ENCODE measurements around the gene CDIPT.
A peak's percentile ranks its signal among the peaks of the same experiment; 100 is the strongest.
"Not testable (repeated sequence)": the region's sequence is repeated elsewhere in the genome, so short reads cannot be mapped to it uniquely, and the experiment has no call there.

The CDIPT gene

DNA sequence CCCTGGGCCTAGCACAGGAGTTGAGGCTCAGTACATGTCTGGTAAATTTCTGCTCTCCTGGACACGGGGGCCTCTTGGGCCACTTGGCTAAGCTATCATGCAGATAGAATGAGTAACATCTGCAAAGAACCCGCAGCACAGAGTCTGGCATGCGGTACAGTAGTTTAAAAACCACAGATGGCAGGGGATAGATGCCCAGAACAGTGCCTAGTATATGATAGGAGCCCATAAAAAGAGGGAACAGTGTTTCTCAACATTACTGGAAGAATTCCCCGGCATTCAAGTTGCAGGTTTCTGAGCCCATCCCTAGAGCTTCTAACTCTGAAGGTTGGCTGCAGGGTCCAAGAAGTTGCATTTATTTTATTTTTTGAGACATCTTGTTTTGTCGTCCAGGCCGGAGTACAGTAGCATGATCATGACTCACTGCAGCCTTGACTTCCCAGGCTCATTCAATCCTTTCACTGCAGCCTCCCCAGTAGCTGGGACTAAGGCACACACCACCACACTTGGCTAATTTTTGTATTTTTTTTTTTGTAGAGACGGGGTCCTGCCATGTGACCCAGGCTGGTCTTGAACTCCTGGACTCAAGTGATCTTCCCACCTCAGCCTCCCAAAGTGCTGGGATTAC, 5.8 kb downstream of the CDIPT start:
- no peak for DNase-seq

DNA sequence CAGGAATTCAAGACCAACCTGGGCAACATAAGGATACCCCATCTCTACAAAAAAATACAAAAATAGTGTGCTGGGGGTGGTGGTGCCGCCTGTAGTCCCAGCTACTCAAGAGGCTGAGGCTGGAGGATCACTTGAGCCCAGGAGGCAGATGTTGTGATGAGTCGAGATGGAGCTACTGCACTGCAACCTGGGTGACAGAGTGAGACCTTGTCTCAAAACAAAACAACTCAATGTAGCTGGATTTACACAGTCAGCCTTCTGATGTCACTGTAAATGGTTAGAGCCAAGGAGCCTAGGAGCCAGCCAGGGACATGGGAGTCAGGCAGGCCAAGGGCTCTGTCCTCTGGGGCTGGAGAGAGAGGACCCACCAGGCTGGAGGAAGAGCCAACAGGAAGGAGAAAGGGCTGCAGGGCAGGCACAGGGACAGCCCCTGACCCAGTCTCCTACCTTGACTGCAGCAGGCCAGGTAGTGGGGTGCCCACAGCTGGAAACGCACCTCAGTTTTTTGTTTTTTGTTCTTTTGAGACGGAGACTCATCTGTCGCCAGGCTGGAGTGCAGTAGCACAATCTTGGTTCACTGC, 8.4 kb downstream of the CDIPT start:
- no peak for DNase-seq

DNA sequence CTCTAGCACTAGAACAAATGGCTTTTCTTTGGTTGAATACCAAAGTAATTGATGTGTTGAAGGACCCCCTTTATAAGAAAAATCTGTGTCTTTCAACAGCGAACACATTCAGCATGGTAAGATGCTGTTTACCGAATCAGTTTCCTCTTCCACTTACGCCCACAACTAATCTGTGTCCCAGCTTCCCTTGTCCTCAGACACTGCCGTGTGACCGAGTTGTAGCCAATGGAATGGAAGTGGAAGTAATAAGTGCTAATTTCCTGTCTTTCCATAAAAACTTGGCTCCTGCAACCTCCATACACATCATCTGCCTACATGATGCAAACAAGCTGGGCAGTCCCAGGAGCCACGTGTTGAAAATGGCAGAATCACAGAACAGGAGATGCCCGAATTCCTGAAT, 10.4 kb downstream of the CDIPT start:
- no peak for DNase-seq

DNA sequence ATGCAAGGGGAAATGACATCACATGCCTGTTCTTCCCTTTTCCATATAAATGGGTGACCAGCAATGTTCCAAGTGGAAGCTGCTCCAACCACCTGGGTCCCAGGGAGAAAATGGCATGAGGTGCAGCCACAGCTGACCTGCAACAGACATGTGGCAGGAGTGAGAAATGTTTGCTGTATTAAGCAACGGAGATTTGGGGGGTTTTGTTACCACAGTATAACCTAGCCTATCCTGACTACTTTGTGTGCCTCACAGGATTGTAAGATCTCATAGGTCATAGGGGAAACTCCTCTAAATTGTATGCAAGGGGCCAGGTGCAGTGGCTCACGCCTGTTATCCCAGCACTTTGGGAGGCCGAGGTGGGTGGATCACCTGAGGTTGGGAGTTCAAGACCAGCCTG, 12.0 kb downstream of the CDIPT start:
- no peak for DNase-seq

DNA sequence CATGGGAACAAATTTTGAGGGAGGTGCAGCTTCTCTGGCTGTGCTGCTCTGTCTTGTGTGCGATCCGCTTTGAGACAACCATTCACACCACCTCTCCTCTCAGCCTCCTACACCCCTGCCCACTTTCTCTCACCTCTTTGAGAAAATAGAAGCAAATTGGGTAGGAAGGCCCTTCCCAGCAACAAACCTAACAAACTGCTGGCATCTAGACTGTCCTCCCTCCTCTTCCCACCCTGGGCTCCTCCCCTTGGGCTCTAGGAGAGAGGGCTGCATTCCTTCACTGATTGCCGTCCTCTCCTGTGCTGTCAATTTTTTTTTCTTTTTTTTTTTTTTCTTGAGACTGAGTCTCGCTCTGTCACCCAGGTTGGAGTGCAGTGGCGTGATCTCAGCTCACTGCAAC, 13.5 kb downstream of the CDIPT start:
- no peak for DNase-seq

DNA sequence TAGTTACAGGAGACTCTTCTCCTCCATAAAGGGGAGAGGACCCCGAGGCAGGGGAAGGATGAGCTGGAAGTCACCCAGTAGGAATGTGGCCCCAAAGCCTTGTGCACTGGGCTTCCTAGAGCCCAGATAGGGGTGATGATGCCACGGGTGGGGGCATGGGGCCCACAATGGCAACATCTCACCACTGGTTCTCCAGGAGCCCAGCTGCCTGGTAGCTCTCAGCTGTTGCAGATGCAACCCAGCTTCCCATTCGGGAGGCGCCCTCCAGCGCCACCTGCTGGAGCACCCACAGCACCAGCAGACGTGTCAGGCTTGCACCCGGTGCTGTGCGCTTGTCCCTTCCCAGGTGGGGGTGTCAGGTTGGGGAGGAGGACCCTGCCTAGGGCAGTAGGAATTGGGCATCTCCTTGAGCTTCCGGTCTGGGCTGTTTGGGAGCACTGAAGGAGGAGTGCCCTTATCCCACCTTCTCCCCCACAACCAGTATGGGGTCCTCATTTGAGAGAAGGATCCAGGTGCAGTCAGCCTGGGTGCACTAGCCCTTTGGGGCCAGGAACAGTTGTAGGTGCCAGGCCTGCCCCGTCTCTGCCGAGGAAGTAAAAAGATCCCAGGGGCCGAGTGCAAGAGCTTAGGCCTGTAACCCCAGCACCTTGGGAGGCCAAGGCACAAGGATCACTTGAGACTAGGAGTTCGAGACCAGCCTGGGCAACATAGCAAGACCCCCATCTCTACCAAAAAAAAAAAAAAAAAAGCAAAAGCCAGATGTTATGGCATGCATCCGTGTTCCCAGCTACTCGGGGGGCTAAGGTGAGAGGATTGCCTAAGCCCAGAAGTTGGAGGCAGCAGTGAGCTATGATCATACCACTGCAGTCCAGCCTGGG, 14.4 kb downstream of the CDIPT start:
- DNase-seq = peak; percentile 53 to 59

DNA sequence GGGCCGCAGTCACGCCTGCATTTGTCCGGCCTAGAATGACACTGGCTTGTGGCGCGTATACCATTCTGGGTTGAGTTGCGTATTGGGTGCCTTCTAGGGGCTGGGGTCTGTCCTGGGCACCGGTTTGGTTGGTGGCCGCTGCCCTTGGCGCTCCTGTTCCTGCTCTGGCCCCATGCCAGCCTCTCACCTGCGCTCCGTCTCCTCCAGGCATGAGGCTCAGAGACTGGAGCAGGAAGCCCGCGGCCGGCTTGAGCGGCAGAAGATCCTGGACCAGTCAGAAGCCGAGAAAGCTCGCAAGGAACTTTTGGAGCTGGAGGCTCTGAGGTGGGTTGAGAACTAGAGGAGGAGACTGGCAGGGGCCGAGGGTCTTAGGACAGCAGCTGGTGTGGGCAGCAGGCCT, 17.4 kb downstream of the CDIPT start:
- DNase-seq = no peak

DNA sequence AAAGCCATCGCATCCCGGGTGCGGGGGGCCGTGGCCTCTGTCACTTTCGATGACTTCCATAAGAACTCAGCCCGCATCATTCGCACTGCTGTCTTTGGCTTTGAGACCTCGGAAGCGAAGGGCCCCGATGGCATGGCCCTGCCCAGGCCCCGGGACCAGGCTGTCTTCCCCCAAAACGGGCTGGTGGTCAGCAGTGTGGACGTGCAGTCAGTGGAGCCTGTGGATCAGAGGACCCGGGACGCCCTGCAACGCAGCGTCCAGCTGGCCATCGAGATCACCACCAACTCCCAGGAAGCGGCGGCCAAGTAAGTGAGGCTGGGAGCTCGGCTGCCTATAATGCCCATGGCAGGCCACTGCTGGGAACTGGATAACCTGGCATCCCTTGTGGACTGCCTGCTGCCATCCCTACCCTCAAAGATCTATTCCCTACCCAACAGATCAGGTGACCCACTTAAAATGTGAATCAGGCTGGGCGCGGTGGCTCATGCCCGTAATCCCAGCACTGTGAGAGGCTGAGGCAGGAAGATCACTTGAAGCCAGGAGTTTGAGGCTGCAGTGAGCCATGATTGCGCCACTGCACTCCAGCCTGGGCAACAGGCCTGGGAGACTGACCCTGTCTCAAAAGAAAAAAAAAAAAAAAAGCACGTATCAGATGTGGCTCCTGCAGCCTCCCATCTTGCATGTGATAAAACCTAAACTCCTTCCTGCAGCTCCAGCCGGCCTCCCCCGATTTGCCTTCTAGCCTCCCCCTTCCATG, 18.3 kb downstream of the CDIPT start:
- DNase-seq = no peak

DNA sequence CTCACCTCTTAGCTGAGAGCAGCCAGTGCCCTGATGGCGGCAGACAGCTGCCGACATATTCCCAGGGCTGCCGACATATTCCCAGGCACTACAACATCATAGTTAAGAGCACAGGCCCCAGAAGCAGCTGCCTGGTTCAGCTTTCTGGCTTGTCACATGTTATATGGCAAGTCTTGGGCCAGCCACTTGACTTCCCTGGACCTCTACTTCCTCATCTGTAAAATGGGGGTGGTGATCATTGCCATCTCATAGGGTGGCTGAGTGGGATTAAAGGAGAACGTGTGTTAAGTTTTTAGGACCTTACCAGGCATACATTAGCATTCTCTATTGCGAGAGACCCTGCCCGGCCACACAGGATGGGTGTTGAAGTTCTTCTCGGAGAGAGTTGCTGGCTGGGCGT, 19.1 kb downstream of the CDIPT start:
- no peak for DNase-seq

DNA sequence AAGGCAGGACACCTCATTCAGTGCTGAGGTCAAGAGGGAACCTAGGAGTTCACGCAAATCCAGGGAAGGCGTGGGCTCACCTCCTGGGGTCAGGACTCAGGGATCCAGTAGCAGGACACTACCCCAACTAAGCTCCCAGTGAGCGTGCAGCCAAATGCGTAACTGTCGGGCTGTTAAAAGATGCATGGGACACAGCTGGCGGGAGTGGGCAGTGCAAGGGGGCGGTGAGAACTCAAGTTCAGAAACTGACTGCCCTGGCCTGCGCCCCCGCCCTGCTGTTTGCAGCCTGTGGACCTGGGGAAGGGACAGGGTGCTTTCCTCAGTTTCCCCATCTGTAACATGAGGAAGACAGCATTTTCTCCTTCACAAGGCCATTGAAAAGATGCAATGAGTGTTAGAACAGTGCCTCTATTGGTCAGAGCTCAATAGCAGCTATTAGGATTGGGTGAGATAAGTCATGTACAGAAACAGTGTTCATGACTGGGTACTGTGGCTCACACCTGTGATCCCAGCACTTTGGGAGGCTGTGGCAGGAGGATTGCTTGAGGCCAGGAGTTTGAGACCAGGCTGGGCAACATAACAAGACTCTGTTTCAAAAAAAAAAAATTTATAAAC, 20.2 kb downstream of the CDIPT start:
- peak; percentile 4 to 9 for DNase-seq

DNA sequence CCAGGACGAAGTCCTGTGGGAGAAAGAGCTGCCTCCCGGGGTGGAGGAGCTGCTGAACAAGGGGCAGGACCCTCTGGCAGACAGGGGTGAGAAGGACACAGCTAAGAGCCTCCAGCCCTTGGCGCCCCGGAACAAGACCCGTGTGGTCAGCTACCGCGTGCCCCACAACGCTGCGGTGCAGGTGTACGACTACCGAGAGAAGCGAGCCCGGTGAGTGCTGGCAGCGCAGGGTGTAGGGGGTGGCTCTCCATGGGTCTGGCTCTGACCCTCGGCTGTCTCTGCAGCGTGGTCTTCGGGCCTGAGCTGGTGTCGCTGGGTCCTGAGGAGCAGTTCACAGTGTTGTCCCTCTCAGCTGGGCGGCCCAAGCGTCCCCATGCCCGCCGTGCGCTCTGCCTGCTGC, 21.4 kb downstream of the CDIPT start:
- DNase-seq = no peak

DNA sequence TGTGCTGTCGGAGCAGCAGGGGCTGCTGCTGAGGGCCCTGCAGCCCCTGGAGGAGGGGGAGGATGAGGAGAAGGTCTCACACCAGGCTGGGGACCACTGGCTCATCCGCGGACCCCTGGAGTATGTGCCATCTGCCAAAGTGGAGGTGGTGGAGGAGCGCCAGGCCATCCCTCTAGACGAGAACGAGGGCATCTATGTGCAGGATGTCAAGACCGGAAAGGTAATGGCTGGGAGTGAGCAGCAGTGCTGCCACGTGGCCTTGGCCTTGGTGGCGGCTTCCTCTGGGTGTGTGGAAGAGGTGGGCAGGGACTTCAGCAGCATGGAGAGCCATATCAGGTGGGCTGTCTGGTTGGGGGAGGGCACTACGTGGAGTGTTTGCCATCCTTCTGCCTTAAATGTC, 22.8 kb downstream of the CDIPT start:
- no peak for DNase-seq

DNA sequence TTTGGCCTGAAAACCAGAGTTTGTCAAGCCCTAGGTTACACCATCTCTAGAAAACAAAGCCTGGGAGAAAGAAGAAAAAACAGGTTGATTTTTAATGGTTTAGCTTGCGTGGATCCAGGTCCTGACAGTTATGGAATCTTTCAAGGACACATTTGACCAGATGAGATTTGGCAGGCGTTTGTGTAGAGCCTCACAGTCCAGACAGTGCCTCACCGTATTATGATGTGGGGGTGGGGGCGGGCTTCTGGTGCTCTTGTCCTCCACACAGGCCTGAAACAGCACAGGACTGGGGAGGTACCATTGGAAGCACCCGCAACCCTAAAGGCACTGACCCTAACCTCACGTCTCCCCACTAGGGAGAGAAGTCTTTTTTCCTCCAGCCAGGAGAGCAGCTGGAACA, 23.2 kb downstream of the CDIPT start:
- no peak for DNase-seq

DNA sequence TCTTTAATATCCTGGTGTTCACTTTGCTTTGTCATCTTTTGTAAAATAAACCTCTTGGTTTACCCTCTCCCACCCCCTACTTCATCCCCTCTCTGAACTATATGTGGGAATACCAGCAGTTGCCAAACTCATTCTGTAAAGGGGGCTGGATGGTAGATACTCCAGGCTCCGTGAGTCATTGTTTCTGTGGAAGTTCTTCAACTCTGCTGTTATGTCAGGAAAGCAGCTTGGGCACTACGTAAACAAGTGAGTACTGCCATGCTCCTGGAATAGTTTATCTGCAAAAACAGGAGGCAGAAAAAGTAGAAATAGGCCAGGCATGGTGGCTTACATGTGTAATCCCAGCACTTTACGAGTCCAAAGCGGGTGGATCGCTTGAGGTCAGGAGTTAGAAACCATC, 25.2 kb downstream of the CDIPT start:
- no peak for DNase-seq

DNA sequence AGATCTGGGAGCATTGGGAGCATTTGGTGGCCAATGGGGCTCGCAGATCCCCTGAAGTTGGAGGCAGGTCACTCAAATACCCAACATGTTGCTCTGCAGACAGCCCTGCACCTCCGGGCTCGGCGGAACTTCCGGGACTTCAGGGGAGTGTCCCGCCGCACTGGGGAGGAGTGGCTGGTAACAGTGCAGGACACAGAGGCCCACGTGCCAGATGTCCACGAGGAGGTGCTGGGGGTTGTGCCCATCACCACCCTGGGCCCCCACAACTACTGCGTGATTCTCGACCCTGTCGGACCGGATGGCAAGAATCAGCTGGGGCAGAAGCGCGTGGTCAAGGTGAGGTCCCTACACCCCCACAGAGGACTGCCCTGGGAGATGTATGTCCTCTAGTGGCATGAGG, 26.4 kb downstream of the CDIPT start:
- DNase-seq = no peak

DNA sequence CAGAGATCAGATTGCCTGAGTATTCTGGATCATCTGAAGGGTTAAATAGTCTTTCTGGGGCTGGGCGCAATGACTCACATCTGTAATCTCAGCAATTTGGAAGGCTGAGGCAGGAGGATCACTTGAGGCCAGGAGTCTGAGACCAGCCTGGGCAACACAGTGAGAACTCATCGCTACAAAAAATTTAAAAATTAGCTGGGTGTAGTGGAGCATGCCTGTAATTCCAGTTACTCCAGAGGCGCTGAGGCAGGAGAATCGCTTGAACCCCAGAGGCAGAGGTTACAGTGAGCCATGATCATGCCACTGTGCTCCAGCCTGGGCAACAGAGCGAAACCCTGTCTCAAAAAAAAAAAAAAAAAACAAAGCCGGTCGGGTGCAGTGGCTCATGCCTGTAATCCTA, 27.1 kb downstream of the CDIPT start:
- DNase-seq = no peak

DNA sequence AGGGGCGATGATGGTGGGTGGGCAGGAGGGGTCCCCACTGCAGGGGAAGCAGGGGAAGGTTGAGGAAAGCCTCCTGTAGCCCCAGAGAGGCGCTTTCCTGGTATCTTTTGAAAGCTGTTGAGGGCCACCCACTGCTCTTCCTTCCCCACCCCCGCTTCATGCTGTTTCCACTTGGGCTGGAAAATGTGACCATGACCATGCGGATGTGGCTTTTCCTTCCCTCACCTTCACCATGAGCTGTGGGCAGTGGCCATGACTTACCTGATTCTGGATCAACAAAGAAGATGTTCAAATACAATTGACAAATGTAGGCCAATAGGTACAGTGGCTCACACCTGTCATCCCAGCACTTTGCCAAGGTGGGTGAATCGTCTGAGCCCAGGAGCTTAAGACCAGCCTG, 28.9 kb downstream of the CDIPT start:
- no peak for DNase-seq

DNA sequence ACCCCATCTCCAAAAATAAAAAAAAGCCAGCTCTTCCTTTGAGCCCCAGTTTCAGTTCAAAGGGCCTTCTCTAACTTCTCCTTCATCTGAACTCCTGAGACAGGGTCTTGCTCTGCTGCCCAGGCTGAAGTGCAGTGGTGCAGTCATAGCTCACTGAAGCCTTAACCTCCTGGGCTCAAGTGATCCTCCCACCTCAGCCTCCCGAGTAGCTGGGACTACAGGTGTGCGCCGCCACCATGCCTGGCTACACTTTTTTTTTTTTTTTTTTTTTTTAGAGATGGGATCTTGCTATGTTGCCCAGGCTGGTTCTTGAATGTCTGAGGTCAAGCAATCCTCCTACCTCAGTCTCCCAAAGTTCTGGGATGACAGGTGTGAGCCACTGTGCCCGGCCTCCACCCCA, 29.8 kb downstream of the CDIPT start:
- DNase-seq = not testable (repeated sequence)

DNA sequence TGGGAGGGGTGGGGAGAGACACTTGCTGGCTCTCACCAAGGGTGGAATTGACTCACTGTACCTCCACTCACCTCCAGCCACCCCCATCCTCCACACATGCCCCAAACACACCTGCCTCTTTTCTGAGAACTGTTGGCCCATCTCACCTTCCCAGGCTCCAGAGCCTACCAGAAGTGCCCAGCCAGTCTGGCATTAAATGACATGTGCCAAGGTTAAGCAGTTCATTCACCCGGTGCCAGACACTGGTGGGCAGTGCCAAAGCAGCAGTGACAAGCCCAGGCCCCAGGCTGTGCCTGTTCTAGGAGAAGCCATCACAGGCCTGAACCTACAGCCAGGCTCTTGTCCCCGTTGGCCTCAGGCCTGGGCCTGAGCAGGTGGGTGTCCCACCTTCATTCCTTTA, 31.5 kb downstream of the CDIPT start:
- DNase-seq = no peak

DNA sequence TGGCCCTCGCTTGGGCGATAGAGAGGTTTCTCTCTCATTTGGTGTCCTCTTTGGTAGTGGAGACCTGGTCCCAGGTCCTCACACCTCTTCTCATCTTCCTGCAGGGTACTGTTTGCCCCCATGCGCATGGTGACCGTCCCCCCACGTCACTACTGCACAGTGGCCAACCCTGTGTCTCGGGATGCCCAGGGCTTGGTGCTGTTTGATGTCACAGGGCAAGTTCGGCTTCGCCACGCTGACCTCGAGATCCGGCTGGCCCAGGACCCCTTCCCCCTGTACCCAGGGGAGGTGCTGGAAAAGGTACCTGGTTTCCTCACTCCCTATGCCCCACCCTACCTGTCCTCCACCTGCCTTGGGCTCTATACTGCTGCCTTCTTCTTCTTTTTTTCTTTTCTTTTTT, 32.3 kb downstream of the CDIPT start:
- no peak for DNase-seq

DNA sequence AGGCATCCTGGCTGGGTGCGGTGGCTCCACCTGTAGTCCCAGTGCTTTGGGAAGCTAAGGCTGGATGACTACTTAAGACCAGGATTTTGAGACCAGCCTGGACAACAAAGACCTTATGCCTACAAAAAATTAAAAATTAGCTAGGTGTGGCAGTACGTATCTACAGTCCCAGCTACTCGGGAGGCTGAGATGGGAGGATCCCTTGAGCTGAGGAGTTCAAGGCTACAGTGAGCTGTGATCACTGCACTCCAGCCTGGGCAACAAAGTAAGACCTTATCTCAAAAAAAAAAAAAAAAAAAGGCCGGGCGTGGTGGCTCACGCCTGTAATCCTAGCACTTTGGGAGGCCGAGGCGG, 36.7 kb downstream of the CDIPT start:
- no peak for DNase-seq

DNA sequence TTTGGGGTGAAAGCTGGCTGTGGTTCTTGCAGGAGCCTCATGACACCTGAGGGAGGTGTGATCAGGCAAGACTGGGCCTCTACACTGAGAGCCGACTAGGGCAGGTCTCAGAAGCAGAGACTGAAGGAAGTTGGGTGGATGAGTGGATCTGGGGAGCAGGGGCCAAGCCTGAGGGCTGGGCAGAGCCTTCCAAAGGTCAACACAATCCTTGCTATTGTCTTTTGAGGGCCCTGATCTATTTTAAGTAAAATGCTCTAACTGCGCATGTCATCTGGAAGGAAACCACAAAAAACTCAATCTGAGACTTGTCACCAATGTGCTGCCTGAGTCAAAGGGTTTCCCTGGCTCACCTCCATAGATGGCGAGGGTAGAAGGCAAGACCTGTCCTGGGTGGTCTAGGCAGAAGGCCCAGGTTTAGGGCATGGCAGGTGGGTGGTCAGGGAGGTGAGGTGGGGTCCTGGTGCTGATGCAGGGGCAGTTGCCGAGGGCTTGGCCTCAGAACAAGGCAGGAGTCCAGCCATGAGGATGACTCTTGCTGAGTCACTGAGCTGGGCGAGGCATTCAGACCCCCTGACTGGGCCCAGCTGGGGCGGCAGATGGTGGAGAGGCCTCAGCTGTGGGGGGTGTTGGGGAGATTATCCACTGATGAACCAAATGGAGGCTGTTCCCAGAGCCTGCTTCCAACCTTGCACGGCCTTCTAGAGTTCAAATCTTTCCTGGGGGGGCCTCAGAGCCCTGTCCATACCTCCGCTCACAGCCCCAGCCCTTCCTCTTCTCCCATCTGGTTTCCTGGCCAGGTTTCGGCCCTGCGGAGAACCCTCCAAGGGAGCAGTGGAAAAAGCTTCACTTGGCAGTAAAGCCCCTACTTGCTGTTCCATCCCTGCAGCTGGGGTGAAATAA, 37.6 kb downstream of the CDIPT start:
- no peak for DNase-seq

Measured in AML-193 (cell line).